Mucosa of rectum (tissue), 2 donors: ENCODE measurements around the gene FRS2.

Source experiments
- H3K27ac ChIP-seq, 2 donors: one replicate each; pipeline ENCODE4 v1.7.0; 2013; ENCODE audit warnings: inconsistent platforms in 2 of 2, low read depth in 2 of 2, low read length in 2 of 2
- H3K27me3 ChIP-seq, 2 donors: one replicate each; pipeline ENCODE4 v1.7.0; 2013; ENCODE audit warnings: low read length in 2 of 2; ENCODE audit not compliant: control insufficient read depth in 2 of 2, insufficient read depth in 2 of 2
- H3K36me3 ChIP-seq, 2 donors: one replicate each; pipeline ENCODE4 v1.7.0; 2013; ENCODE audit warnings: low read length in 2 of 2; ENCODE audit not compliant: control insufficient read depth in 2 of 2, insufficient read depth in 2 of 2
- H3K4me1 ChIP-seq, 2 donors: one replicate each; pipeline ENCODE4 v1.7.0; 2013; ENCODE audit warnings: low read length in 2 of 2, mild to moderate bottlenecking in 1 of 2; ENCODE audit not compliant: control insufficient read depth in 2 of 2, insufficient read depth in 2 of 2
- H3K4me3 ChIP-seq, 2 donors: one replicate each; pipeline ENCODE4 v1.7.0; 2013; ENCODE audit warnings: low read length in 2 of 2
- H3K9ac ChIP-seq, 2 donors: one replicate each; pipeline ENCODE4 v1.7.0; 2013; ENCODE audit warnings: low read length in 2 of 2, low read depth in 1 of 2, mild to moderate bottlenecking in 1 of 2
- H3K9me3 ChIP-seq, 2 donors: one replicate each; pipeline ENCODE4 v1.7.0; 2013; ENCODE audit warnings: low read length in 2 of 2; ENCODE audit not compliant: control insufficient read depth in 2 of 2
- donor health status: healthy.
- donor health status: Normal muscosa, but diverticular disease.

FRS2 gene

DNA sequence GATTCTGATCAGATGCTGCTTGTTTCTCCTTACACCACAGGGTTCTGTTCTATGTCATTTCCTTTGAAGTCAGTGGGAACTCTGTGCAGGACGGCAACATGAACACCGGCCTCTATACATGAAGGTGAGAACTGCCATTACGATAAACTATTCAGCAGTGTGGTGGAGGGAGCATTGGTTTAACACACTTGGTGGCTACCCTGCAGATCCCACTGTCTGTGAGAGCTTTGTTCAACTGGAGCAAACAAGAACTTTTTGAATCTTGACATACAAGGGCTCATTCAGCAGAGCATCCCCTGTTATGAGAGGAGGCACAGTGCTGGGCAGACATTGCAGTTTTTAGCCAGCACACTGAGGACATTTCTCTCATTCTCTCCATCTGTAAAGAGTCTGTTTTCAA, 10.7 kb upstream of the FRS2 start:
- Histone ChIP-seq H3K9me3 (no peaks in the 10 kb centered on the region), H3K36me3 (no peaks in the 10 kb centered on the region), H3K27ac (no peak overlapping the region), H3K27me3 (no peaks in the 10 kb centered on the region), H3K4me1 (no peaks in the 10 kb centered on the region), H3K9ac (no peak overlapping the region), H3K4me3 (no peak overlapping the region)

DNA sequence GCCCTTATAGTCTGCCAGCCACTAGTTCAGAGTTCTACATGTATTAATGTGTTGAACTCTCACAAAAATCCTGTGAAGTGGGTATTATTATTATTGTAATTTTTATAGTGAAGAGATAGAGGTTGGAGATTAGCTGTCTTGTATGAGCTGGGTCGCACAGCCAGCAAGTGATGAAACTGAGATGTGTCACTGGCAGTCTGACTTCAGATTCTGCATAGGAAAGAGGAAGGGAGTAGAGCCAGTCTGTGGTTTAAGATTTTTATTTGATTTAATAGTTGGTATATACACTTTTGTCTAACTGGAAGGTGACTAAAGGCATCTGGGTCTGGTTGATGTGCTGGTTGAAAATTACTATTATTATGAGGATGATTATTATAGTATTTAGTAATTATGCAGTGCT, 5.8 kb upstream of the FRS2 start:
- H3K27ac ChIP-seq = no peak overlapping the region
- H3K4me1 ChIP-seq = no peaks in the 10 kb centered on the region

DNA sequence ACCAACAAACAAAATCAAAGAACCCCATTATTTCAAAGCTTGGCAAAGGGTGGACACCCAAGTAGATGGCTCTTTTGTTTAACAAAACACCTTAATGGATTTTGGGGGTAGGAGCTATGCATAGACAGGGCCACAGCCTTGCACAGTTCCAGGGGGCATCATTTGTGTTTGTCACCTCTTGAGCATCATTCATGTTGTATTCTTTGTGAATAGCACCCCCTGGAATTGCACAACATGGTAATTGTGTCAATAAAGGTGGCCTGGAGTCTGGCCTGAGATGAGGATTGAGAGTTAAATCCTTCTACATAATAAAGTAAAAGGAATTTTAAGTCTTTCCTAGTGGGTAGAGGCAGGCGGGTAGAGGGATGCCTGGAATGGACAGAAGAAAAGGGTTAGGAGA, 3.3 kb upstream of the FRS2 start:
- Histone ChIP-seq H3K4me1 (peaks cover 5 to 12% of the 10 kb centered on the region in 2 donors), H3K27me3 (no peaks in the 10 kb centered on the region), H3K4me3 (no peak overlapping the region), H3K36me3 (no peaks in the 10 kb centered on the region), H3K9me3 (no peaks in the 10 kb centered on the region), H3K27ac (no peak overlapping the region), H3K9ac (no peak overlapping the region)

More for the DNA sequence above, 5.8 kb upstream of the FRS2 start:
- Histone ChIP-seq H3K4me3 (no peak overlapping the region), H3K27me3 (no peaks in the 10 kb centered on the region), H3K9me3 (no peaks in the 10 kb centered on the region), H3K9ac (no peak overlapping the region), H3K36me3 (no peaks in the 10 kb centered on the region)

DNA sequence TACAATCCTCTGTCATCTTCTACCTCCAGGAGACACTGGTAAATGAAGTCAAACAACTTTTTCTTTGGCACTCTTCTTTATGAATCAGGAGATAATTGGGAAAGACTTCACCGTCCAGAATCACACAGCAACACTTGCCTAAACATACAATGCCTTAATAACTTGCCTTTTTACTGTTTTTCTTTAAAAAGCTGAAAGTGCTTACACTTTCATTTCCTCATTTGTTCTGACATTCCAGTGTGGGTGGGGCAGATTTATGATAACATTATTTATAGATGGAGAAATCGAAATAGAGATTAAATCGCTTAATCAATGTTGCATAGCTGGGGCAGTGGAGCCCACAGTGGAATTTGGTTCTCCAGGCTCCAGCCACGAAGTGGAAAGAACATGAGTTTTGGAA, 2.8 kb upstream of the FRS2 start:
- Histone ChIP-seq H3K4me1 (peaks cover 5 to 13% of the 10 kb centered on the region in 2 donors), H3K27ac (no peak overlapping the region), H3K36me3 (no peaks in the 10 kb centered on the region), H3K9ac (no peak overlapping the region), H3K9me3 (no peaks in the 10 kb centered on the region), H3K27me3 (no peaks in the 10 kb centered on the region), H3K4me3 (no peak overlapping the region)

DNA sequence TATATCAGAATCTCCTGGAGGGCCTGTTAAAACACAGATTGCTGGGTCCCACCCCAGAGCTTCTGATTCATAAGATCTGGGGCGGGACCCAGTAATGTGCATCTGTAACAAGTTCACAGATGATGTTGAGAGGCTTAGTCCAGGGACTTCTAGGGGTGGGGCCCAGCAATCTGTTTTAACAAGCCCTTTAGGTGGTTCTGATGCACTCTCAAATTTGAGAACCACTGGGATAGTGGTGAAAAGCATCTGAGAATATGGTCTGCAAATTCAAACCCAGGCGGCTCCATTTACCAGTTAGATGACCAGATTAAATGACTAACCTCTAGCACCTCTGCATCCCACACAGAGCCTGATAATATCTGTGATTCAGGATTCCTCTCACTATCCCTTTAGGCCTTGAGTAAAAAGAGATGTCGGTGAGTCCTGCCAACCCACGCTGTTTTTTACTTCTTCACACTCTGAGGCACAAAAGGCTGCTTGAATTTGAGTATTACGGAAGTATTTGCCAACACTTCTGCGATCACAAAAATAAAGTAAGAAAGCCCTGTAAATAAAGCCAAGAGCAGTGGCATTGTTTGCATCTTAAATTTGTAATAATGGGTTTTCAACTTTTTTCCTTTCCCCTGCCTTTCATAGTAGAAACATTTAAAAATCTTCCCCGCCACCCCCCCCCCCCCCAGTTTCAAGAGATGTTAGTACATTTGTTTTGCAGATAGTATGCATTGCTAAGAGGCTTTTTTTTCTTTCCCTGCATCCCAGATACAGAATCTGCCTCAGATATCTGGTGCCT, 1.8 kb upstream of the FRS2 start:
- H3K9me3 ChIP-seq = no peaks in the 10 kb centered on the region
- H3K27me3 ChIP-seq = no peaks in the 10 kb centered on the region
- H3K36me3 ChIP-seq = no peaks in the 10 kb centered on the region
- no peak overlapping the region for H3K9ac ChIP-seq
- H3K4me1 ChIP-seq = peaks cover 5 to 16% of the 10 kb centered on the region in 2 donors
- H3K4me3 ChIP-seq = no peak overlapping the region
- no peak overlapping the region for H3K27ac ChIP-seq

DNA sequence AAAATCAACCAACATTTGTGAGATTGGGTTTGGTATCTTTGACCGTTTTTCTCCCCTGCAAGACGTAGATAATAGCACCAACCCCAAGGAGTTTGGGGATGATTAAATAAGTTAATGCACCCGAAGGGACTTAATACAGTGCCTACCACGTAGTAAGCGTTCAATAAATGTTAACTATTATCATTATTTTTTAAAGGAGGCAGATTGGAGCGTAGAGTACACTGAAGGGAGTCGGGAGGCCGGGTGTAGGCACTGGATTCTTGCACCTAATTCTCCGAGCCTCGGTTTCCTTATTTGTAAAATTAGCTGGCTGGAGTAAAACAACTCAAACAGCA, 367 bp upstream of the FRS2 start:
- no peaks in the 10 kb centered on the region for H3K9me3 ChIP-seq
- H3K4me1 ChIP-seq = peaks cover 8 to 16% of the 10 kb centered on the region in 2 donors
- H3K36me3 ChIP-seq = no peaks in the 10 kb centered on the region
- H3K4me3 ChIP-seq = peak overlapping the region; percentile 85 to 93
- H3K27ac ChIP-seq = peak overlapping the region; percentile 84 to 88
- H3K27me3 ChIP-seq = no peaks in the 10 kb centered on the region
- peak overlapping the region; percentile 64 to 88 for H3K9ac ChIP-seq

DNA sequence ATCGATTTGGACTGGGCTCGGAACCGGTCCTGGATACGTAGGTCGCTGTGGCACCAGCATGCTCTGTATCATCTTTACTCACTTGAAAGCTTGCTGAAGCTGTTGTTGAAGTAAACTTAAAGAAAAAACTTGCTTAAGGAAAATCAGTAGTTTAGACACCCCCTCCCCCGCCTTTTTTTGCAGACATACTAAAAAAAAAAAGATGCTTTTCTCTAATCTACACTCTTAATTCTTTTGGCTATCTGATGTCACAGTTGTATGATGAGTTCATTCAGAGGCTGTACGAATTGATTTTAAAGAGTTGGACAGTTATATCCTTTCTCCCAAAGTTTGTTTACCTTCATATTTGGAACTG, 865 bp downstream of the FRS2 start:
- Histone ChIP-seq H3K27ac (peak overlapping the region; percentile 84 to 88), H3K9ac (peak overlapping the region; percentile 87 to 88), H3K27me3 (no peaks in the 10 kb centered on the region), H3K9me3 (no peaks in the 10 kb centered on the region), H3K4me1 (peaks cover 8 to 16% of the 10 kb centered on the region in 2 donors), H3K36me3 (no peaks in the 10 kb centered on the region), H3K4me3 (peak overlapping the region; percentile 85 to 93)

DNA sequence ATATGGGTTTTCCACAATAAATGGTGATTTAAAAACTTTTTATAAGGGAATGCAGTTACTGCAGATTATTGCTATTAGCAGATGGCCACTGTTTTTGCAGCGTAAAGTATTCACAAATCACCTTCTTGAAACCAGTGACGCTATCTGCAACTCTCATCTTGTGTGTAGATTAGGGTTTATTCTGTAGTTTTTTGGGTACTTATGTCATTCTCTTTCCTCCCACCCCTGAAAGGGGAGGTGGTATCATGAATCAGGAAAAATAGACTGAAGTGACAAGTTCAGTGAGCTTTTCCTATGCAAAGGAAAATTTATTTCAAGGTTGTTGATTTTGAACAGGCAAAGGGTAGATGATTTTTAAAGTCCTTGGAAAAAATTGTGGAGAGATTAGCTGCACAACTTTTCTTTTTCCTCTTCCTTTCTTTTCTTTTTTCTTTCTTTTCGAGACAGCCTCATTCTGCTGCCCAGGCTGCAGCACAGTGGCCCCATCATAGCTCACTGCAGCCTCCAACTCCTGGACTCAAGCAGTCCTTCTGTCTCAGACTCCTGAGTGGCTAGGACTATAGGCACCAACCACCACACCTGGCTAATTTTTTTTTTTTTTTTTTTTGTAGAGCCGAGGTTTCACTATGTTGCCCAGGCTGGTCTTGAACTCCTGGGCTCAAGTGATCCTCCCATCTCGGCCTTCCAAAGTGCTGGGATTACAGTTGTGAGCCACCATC, 1.6 kb downstream of the FRS2 start:
- H3K9ac ChIP-seq = peak overlapping the region in 1 of 2 donors; percentile 36
- peaks cover 8 to 16% of the 10 kb centered on the region in 2 donors for H3K4me1 ChIP-seq
- peak overlapping the region; percentile 5 to 93 for H3K4me3 ChIP-seq
- no peaks in the 10 kb centered on the region for H3K36me3 ChIP-seq
- no peak overlapping the region for H3K27ac ChIP-seq
- no peaks in the 10 kb centered on the region for H3K9me3 ChIP-seq
- H3K27me3 ChIP-seq = no peaks in the 10 kb centered on the region

DNA sequence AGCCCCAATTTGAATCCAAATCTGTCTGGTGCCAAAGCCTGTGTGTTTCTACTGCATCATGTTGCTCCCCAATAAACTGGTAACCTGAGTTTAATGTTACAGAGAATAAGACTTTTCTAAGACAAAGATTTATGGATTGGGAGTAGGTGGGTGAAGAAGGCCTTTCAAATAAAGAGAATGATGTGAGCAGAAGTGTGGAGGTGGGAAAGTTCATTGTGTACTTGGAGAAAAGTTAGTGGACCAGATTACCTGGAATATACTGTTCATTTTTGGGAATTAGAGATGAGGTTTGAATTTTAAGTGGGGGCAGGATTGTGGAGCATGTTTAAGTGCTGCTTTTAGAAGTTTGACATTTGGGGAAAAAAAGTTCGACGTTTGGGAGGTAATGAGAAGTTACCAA, 3.1 kb downstream of the FRS2 start:
- Histone ChIP-seq H3K4me3 (no peak overlapping the region), H3K27ac (no peak overlapping the region), H3K4me1 (peaks cover 8 to 16% of the 10 kb centered on the region in 2 donors), H3K36me3 (no peaks in the 10 kb centered on the region), H3K27me3 (no peaks in the 10 kb centered on the region), H3K9me3 (no peaks in the 10 kb centered on the region), H3K9ac (no peak overlapping the region)

DNA sequence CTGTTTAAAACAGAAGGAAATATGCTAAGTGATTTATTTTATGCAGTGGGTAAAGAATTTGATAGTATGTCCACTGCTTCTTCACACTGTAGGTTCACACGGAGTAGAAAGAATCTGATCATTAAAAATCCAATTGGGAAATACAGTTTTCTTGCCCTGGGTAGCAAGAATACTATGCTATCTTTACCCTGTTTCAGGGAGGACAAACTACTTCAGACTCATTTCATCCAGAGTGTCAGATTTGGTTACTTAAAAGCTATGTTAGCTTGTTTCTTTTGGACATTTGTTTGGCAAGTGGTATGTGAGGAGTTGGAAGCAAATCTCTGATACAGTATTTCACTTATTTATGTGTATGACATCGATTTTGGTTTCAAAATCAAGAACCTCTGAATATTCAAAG, 4.3 kb downstream of the FRS2 start:
- peak overlapping the region in 1 of 2 donors; percentile 1 for H3K4me3 ChIP-seq
- H3K36me3 ChIP-seq = no peaks in the 10 kb centered on the region
- H3K27me3 ChIP-seq = no peaks in the 10 kb centered on the region
- H3K4me1 ChIP-seq = peaks cover 8 to 16% of the 10 kb centered on the region in 2 donors
- no peaks in the 10 kb centered on the region for H3K9me3 ChIP-seq
- H3K9ac ChIP-seq = no peak overlapping the region
- H3K27ac ChIP-seq = no peak overlapping the region
